ENCODE measurements around the gene SLC16A10.
"Not testable (repeated sequence)": the region's sequence is repeated elsewhere in the genome, so short reads cannot be mapped to it uniquely, and the experiment has no call there.

SLC16A10 gene

GRCh38 chr6:111176038-111176759 is 88.9 kb downstream of the SLC16A10 start:
- FAIRE-seq = no peak
- DNase-seq (ENCODE audit: insufficient read length, low spot score) = no peak

GRCh38 chr6:111176760-111177099 is 89.4 kb downstream of the SLC16A10 start:
- FAIRE-seq = no peak
- DNase-seq (ENCODE audit: insufficient read length, low spot score) = no peak

- FAIRE-seq = no peak
These were observed 89.8 kb downstream of the SLC16A10 start for GRCh38 chr6:111177131-111177530.

GRCh38 chr6:111183702-111184517 is 96.6 kb downstream of the SLC16A10 start:
- FAIRE-seq = no peak

More at GRCh38 chr6:111177131-111177530, 89.8 kb downstream of the SLC16A10 start:
- no peak for DNase-seq (ENCODE audit: insufficient read length, low spot score)

GRCh38 chr6:111184827-111185532 is 97.7 kb downstream of the SLC16A10 start:
- DNase-seq (ENCODE audit: insufficient read length, low spot score) = no peak
- no peak for FAIRE-seq

More at GRCh38 chr6:111183702-111184517, 96.6 kb downstream of the SLC16A10 start:
- DNase-seq (ENCODE audit: insufficient read length, low spot score) = no peak

GRCh38 chr6:111185954-111186353 is 98.7 kb downstream of the SLC16A10 start:
- DNase-seq (ENCODE audit: insufficient read length, low spot score) (no peak), FAIRE-seq (no peak)

- DNase-seq (ENCODE audit: insufficient read length, low spot score) (no peak), FAIRE-seq (no peak)
These were observed 100.6 kb downstream of the SLC16A10 start for GRCh38 chr6:111187874-111188273.

GRCh38 chr6:111189666-111190210 is 102.4 kb downstream of the SLC16A10 start:
- not testable (repeated sequence) for FAIRE-seq; DNase-seq (ENCODE audit: insufficient read length, low spot score)

- DNase-seq (ENCODE audit: insufficient read length, low spot score) = no peak
- FAIRE-seq = no peak
These were observed 103.3 kb downstream of the SLC16A10 start for GRCh38 chr6:111190637-111191036.

- DNase-seq (ENCODE audit: insufficient read length, low spot score); FAIRE-seq: not testable (repeated sequence)
These were observed 103.8 kb downstream of the SLC16A10 start for GRCh38 chr6:111191136-111191535.

GRCh38 chr6:111192911-111193555 is 105.7 kb downstream of the SLC16A10 start:
- FAIRE-seq (no peak), DNase-seq (ENCODE audit: insufficient read length, low spot score) (no peak)

- no peak for FAIRE-seq
- no peak for DNase-seq (ENCODE audit: insufficient read length, low spot score)
These were observed 108.4 kb downstream of the SLC16A10 start for GRCh38 chr6:111195656-111196055.

GRCh38 chr6:111198841-111199240 is 111.5 kb downstream of the SLC16A10 start:
- no peak for FAIRE-seq
- no peak for DNase-seq (ENCODE audit: insufficient read length, low spot score)

- DNase-seq (ENCODE audit: insufficient read length, low spot score) (no peak), FAIRE-seq (no peak)
These were observed 112.6 kb downstream of the SLC16A10 start for GRCh38 chr6:111199935-111200334.

- FAIRE-seq (no peak), DNase-seq (ENCODE audit: insufficient read length, low spot score) (no peak)
These were observed 113.3 kb downstream of the SLC16A10 start for GRCh38 chr6:111200350-111201243.

GRCh38 chr6:111201244-111201554 is 113.9 kb downstream of the SLC16A10 start:
- FAIRE-seq (no peak), DNase-seq (ENCODE audit: insufficient read length, low spot score) (no peak)

GRCh38 chr6:111201764-111202163 is 114.5 kb downstream of the SLC16A10 start:
- FAIRE-seq = no peak

GRCh38 chr6:111203539-111203938 is 116.2 kb downstream of the SLC16A10 start:
- not testable (repeated sequence) for FAIRE-seq; DNase-seq (ENCODE audit: insufficient read length, low spot score)

More at GRCh38 chr6:111201764-111202163, 114.5 kb downstream of the SLC16A10 start:
- DNase-seq (ENCODE audit: insufficient read length, low spot score) = no peak

GRCh38 chr6:111204305-111204704 is 117.0 kb downstream of the SLC16A10 start:
- DNase-seq (ENCODE audit: insufficient read length, low spot score) (no peak), FAIRE-seq (no peak)

GRCh38 chr6:111204881-111205280 is 117.6 kb downstream of the SLC16A10 start:
- DNase-seq (ENCODE audit: insufficient read length, low spot score) = no peak
- FAIRE-seq = no peak
